Esophagus (tissue), 2 donors: ENCODE results near the gene SANBR. TPM values are rescaled to one million over a fixed set of nuclear protein-coding genes. Genes with fewer than 3 reads are reported as not detected.

Source experiments
- H3K27ac ChIP-seq, 2 donors: one replicate each; pipeline ENCODE4 v1.5.1; 2013; ENCODE audit warnings: low read depth in 2 of 2, mild to moderate bottlenecking in 2 of 2, inconsistent platforms in 1 of 2, low read length in 1 of 2, moderate library complexity in 1 of 2
- H3K27me3 ChIP-seq, 2 donors: one replicate each; pipeline ENCODE4 v1.6.1; 2013; ENCODE audit warnings: low read length in 2 of 2, control low read depth in 1 of 2, mild to moderate bottlenecking in 1 of 2; ENCODE audit not compliant: insufficient read depth in 2 of 2, control insufficient read depth in 1 of 2
- H3K36me3 ChIP-seq, 2 donors: one replicate each; pipeline ENCODE4 v1.6.1; 2013; ENCODE audit warnings: low read length in 1 of 2; ENCODE audit not compliant: control insufficient read depth in 2 of 2, insufficient read depth in 2 of 2
- H3K4me1 ChIP-seq, 2 donors: one replicate each; pipeline ENCODE4 v1.6.1; 2013; ENCODE audit warnings: low read length in 1 of 2; ENCODE audit not compliant: control insufficient read depth in 2 of 2, insufficient read depth in 2 of 2
- H3K4me3 ChIP-seq, 2 donors: one replicate each; pipeline ENCODE4 v1.5.1; 2013; ENCODE audit warnings: low read length in 2 of 2, mild to moderate bottlenecking in 2 of 2, low read depth in 1 of 2, moderate library complexity in 1 of 2
- H3K9me3 ChIP-seq, 2 donors: one replicate each; pipeline ENCODE4 v1.6.1; 2013; ENCODE audit warnings: mild to moderate bottlenecking in 2 of 2, low read depth in 1 of 2, low read length in 1 of 2, moderate library complexity in 1 of 2; ENCODE audit not compliant: control insufficient read depth in 2 of 2, insufficient read depth in 1 of 2
- WGBS, 2 donors: extraction: QIAGEN DNeasy Blood & Tissue Kit; methylation state at CpG; one replicate each; pipeline ENCODE4 v1.1.7; 2013; 5-methylcytosine and 5-hydroxymethylcytosine counted together
- polyA plus RNA-seq, 2 donors: library from polyadenylated mRNA; stranded (reverse); fragments of 200-250 nt; gene quantifications; one replicate each; pipeline ENCODE4 v1.2.3, GENCODE V29; 2013
- donor health status: healthy with polysubstance abuse.
- donor health status: Bipolar disorder and iron deficiency.

The SANBR gene
- polyA plus RNA-seq, 2 donors = 2.3 to 5.1 TPM

- Histone ChIP-seq H3K9me3 (no peaks in the 10 kb centered on the region), H3K36me3 (no peaks in the 10 kb centered on the region), H3K27me3 (no peaks in the 10 kb centered on the region), H3K4me3 (no peak overlapping the region), H3K4me1 (no peaks in the 10 kb centered on the region), H3K27ac (no peak overlapping the region)
These were observed 6.3 kb upstream of the SANBR start for GRCh38 chr2:61059382-61059781.

GRCh38 chr2:61074100-61074499, 8.4 kb downstream of the SANBR start:
- Histone ChIP-seq H3K4me3 (no peak overlapping the region), H3K36me3 (no peaks in the 10 kb centered on the region), H3K9me3 (no peaks in the 10 kb centered on the region), H3K4me1 (no peaks in the 10 kb centered on the region), H3K27ac (no peak overlapping the region), H3K27me3 (no peaks in the 10 kb centered on the region)
- 89 to 92% methylated on average over 1 of the region's 1 CpG for WGBS, 2 donors

- H3K27me3 ChIP-seq = no peaks in the 10 kb centered on the region
- H3K9me3 ChIP-seq = no peaks in the 10 kb centered on the region
- no peaks in the 10 kb centered on the region for H3K4me1 ChIP-seq
- no peak overlapping the region for H3K27ac ChIP-seq
- no peak overlapping the region for H3K4me3 ChIP-seq
- WGBS, 2 donors = 95 to 100% methylated on average over 1 of the region's 1 CpG
- H3K36me3 ChIP-seq = peaks cover 0 to 4% of the 10 kb centered on the region in 2 donors
These were observed 20.2 kb downstream of the SANBR start for GRCh38 chr2:61085883-61086282.

- peaks cover 0 to 4% of the 10 kb centered on the region in 2 donors for H3K36me3 ChIP-seq
- no peak overlapping the region for H3K27ac ChIP-seq
- no peak overlapping the region for H3K4me3 ChIP-seq
- no peaks in the 10 kb centered on the region for H3K4me1 ChIP-seq
- no peaks in the 10 kb centered on the region for H3K27me3 ChIP-seq
- H3K9me3 ChIP-seq = no peaks in the 10 kb centered on the region
These were observed 24.1 kb downstream of the SANBR start for GRCh38 chr2:61089797-61090196.

- H3K36me3 ChIP-seq = peaks cover 0 to 4% of the 10 kb centered on the region in 2 donors
- H3K27me3 ChIP-seq = no peaks in the 10 kb centered on the region
- WGBS, 2 donors = 97% methylated on average over 5 of the region's 5 CpGs
- no peaks in the 10 kb centered on the region for H3K9me3 ChIP-seq
- H3K4me1 ChIP-seq = no peaks in the 10 kb centered on the region
- H3K4me3 ChIP-seq = no peak overlapping the region
- H3K27ac ChIP-seq = no peak overlapping the region
These were observed 24.8 kb downstream of the SANBR start for GRCh38 chr2:61090386-61090921.

- WGBS, 2 donors = 92% methylated on average over 8 of the region's 8 CpGs
- no peaks in the 10 kb centered on the region for H3K4me1 ChIP-seq
- H3K27me3 ChIP-seq = no peaks in the 10 kb centered on the region
- no peak overlapping the region for H3K4me3 ChIP-seq
- H3K27ac ChIP-seq = no peak overlapping the region
- H3K9me3 ChIP-seq = no peaks in the 10 kb centered on the region
- H3K36me3 ChIP-seq = peaks cover 0 to 4% of the 10 kb centered on the region in 2 donors
These were observed 25.8 kb downstream of the SANBR start for GRCh38 chr2:61091485-61091884.

GRCh38 chr2:61096438-61096837, 30.8 kb downstream of the SANBR start:
- Histone ChIP-seq H3K27me3 (no peaks in the 10 kb centered on the region), H3K36me3 (no peaks in the 10 kb centered on the region), H3K4me1 (no peaks in the 10 kb centered on the region), H3K4me3 (no peak overlapping the region), H3K27ac (no peak overlapping the region), H3K9me3 (no peaks in the 10 kb centered on the region)
- WGBS, 2 donors = 96 to 97% methylated on average over 3 of the region's 3 CpGs

GRCh38 chr2:61100801-61101200, 35.1 kb downstream of the SANBR start:
- Histone ChIP-seq H3K27me3 (no peaks in the 10 kb centered on the region), H3K36me3 (no peaks in the 10 kb centered on the region), H3K27ac (no peak overlapping the region), H3K4me1 (no peaks in the 10 kb centered on the region), H3K4me3 (no peak overlapping the region), H3K9me3 (no peaks in the 10 kb centered on the region)
- 95% methylated on average over 4 of the region's 4 CpGs for WGBS, 2 donors

- no peaks in the 10 kb centered on the region for H3K36me3 ChIP-seq
- no peaks in the 10 kb centered on the region for H3K27me3 ChIP-seq
- H3K4me3 ChIP-seq = no peak overlapping the region
- 69 to 76% methylated on average over 2 of the region's 2 CpGs for WGBS, 2 donors
- H3K4me1 ChIP-seq = no peaks in the 10 kb centered on the region
- no peaks in the 10 kb centered on the region for H3K9me3 ChIP-seq
- H3K27ac ChIP-seq = no peak overlapping the region
These were observed 43.6 kb downstream of the SANBR start for GRCh38 chr2:61109291-61109690.

- Histone ChIP-seq H3K36me3 (no peaks in the 10 kb centered on the region), H3K27me3 (no peaks in the 10 kb centered on the region)
These were observed 46.0 kb downstream of the SANBR start for GRCh38 chr2:61111708-61112107.

More at GRCh38 chr2:61111708-61112107, 46.0 kb downstream of the SANBR start:
- Histone ChIP-seq H3K4me3 (no peak overlapping the region), H3K9me3 (no peaks in the 10 kb centered on the region), H3K4me1 (no peaks in the 10 kb centered on the region), H3K27ac (no peak overlapping the region)
